ENCODE results near the gene SPTLC3. TPM values are rescaled to one million over a fixed set of nuclear protein-coding genes. Genes with fewer than 3 reads are reported as not detected.

Gene SPTLC3
- total RNA-seq, 1 experiment from 2014 or later = 31.5 TPM

- no peak overlapping the region for H3K4me3 Mint-ChIP-seq (ENCODE audit: unreplicated experiment)
- peaks cover 9% of the 10 kb centered on the region for H3K4me1 Mint-ChIP-seq (ENCODE audit: low read depth, unreplicated experiment)
- H3K27ac Mint-ChIP-seq (ENCODE audit: unreplicated experiment) = no peak overlapping the region
- H3K36me3 Mint-ChIP-seq (ENCODE audit: insufficient read depth, unreplicated experiment) = peaks cover 13% of the 10 kb centered on the region
- Histone ChIP-seq H3K36me3 (ENCODE audit: control insufficient read depth, insufficient read depth, low read length) (peaks cover 5% of the 10 kb centered on the region), H3K9me3 (no peaks in the 10 kb centered on the region), H3K27me3 (replicated peaks; ENCODE audit: control insufficient read depth, insufficient read depth, low read length) (no peaks in the 10 kb centered on the region), H3K4me3 (ENCODE audit: low read depth, low read length) (no peak overlapping the region), H3K4me1 (peaks cover 6% of the 10 kb centered on the region)
- DNase-seq = no peak
- no peaks in the 10 kb centered on the region for H3K9me3 Mint-ChIP-seq (ENCODE audit: unreplicated experiment)
- no TSS peak for BruUV-seq (replicated peaks)
- intact Hi-C loops (cut with micrococcal nuclease; ENCODE audit: unreplicated experiment) = no loop called here
- no peaks in the 10 kb centered on the region for H3K27me3 Mint-ChIP-seq (ENCODE audit: insufficient read depth, unreplicated experiment)
- no peak for TF ChIP-seq CTCF (IDR thresholded peaks at IDR 0.05; ENCODE audit: insufficient read depth in 1 of 2, low read depth in 1 of 2, low read length in 1 of 2, severe bottlenecking in 1 of 2, unreplicated experiment in 1 of 2)
- ChIA-PET POLR2A (no interaction called here), CTCF (no interaction called here)
Measured at GRCh38 chr20:13034936-13035335, 26.2 kb downstream of the SPTLC3 start.

GRCh38 chr20:13035399-13036152 is 26.8 kb downstream of the SPTLC3 start:
- Histone ChIP-seq H3K36me3 (ENCODE audit: control insufficient read depth, insufficient read depth, low read length) (peaks cover 5% of the 10 kb centered on the region), H3K27me3 (replicated peaks; ENCODE audit: control insufficient read depth, insufficient read depth, low read length) (no peaks in the 10 kb centered on the region), H3K9me3 (no peaks in the 10 kb centered on the region), H3K4me1 (no peaks in the 10 kb centered on the region; the same call in 1 of the 2 replicates), H3K4me3 (ENCODE audit: low read depth, low read length) (no peak overlapping the region)
- H3K4me3 Mint-ChIP-seq (ENCODE audit: unreplicated experiment) = no peak overlapping the region
- ChIA-PET CTCF (no interaction called here), POLR2A (no interaction called here)
- peaks cover 3% of the 10 kb centered on the region for H3K4me1 Mint-ChIP-seq (ENCODE audit: low read depth, unreplicated experiment)
- no peak overlapping the region for H3K27ac Mint-ChIP-seq (ENCODE audit: unreplicated experiment)
- DNase-seq = no peak
- H3K9me3 Mint-ChIP-seq (ENCODE audit: unreplicated experiment) = no peaks in the 10 kb centered on the region
- peaks cover 7% of the 10 kb centered on the region for H3K36me3 Mint-ChIP-seq (ENCODE audit: insufficient read depth, unreplicated experiment)
- no peak for TF ChIP-seq CTCF (IDR thresholded peaks at IDR 0.05; ENCODE audit: insufficient read depth in 1 of 2, low read depth in 1 of 2, low read length in 1 of 2, severe bottlenecking in 1 of 2, unreplicated experiment in 1 of 2)
- BruUV-seq (replicated peaks) = no TSS peak
- intact Hi-C loops (cut with micrococcal nuclease; ENCODE audit: unreplicated experiment) = no loop called here
- no peaks in the 10 kb centered on the region for H3K27me3 Mint-ChIP-seq (ENCODE audit: insufficient read depth, unreplicated experiment)

- no peaks in the 10 kb centered on the region for H3K27me3 ChIP-seq (replicated peaks; ENCODE audit: control insufficient read depth, insufficient read depth, low read length)
- Mint-ChIP-seq H3K4me3 (ENCODE audit: unreplicated experiment) (no peak overlapping the region), H3K4me1 (ENCODE audit: low read depth, unreplicated experiment) (no peaks in the 10 kb centered on the region), H3K27ac (ENCODE audit: unreplicated experiment) (no peak overlapping the region), H3K36me3 (ENCODE audit: insufficient read depth, unreplicated experiment) (peaks cover 5% of the 10 kb centered on the region), H3K9me3 (ENCODE audit: unreplicated experiment) (no peaks in the 10 kb centered on the region), H3K27me3 (ENCODE audit: insufficient read depth, unreplicated experiment) (no peaks in the 10 kb centered on the region)
- H3K4me3 ChIP-seq (ENCODE audit: low read depth, low read length) = no peak overlapping the region
- no peak for TF ChIP-seq CTCF (IDR thresholded peaks at IDR 0.05; ENCODE audit: insufficient read depth in 1 of 2, low read depth in 1 of 2, low read length in 1 of 2, severe bottlenecking in 1 of 2, unreplicated experiment in 1 of 2)
- H3K36me3 ChIP-seq (ENCODE audit: control insufficient read depth, insufficient read depth, low read length) = no peaks in the 10 kb centered on the region; the same call in 1 of the 2 replicates
- POLR2A ChIA-PET = no interaction called here
- intact Hi-C loops (cut with micrococcal nuclease; ENCODE audit: unreplicated experiment) = no loop called here
- CTCF ChIA-PET = no interaction called here
- no peaks in the 10 kb centered on the region for H3K9me3 ChIP-seq
- DNase-seq = no peak
- no TSS peak for BruUV-seq (replicated peaks)
- no peaks in the 10 kb centered on the region for H3K4me1 ChIP-seq
Measured at GRCh38 chr20:13037727-13038126, 29.0 kb downstream of the SPTLC3 start.
